GM12878 (cell line): ENCODE data around the gene SMARCAL1.

Source experiments
- ASH2L ChIP-seq: fragments of 300-600, 200-600 bp; sonication (generic); IDR thresholded peaks from 2 replicates; pipeline ENCODE4 v1.6.1; 2017; ENCODE audit warnings: low read depth, mild to moderate bottlenecking, borderline replicate concordance
- CBFB ChIP-seq: IDR thresholded peaks from 2 replicates; pipeline ENCODE4 v1.6.1; 2016; ENCODE audit warnings: antibody characterized with exemption, low read depth
- CTCF ChIP-seq, 3 experiments: IDR thresholded peaks in 2 of 3; conservative IDR thresholded peaks in 1 of 3; 2 replicates each; pipeline ENCODE4 v1.5.1; 2011; ENCODE audit warnings: low read depth in 3 of 3, low read length in 3 of 3, mild to moderate bottlenecking in 3 of 3, control low read depth in 2 of 3, moderate library complexity in 2 of 3, inconsistent platforms in 1 of 3, mixed read lengths in 1 of 3; ENCODE audit not compliant: control insufficient read depth in 2 of 3, insufficient read depth in 1 of 3; ENCODE audit errors: extremely low read depth in 1 of 3
- EP300 ChIP-seq, 2 experiments: fragments of 150-350 bp in 1 of 2; IDR thresholded peaks; 2 replicates each; pipeline ENCODE4 v1.6.1; 2011 to 2012; ENCODE audit warnings: low read depth in 2 of 2, low read length in 2 of 2, borderline replicate concordance in 1 of 2, improper control_type of control experiment in 1 of 2, inconsistent platforms in 1 of 2; ENCODE audit not compliant: control insufficient read depth in 1 of 2
- MAX ChIP-seq: IDR thresholded peaks from 2 replicates; pipeline ENCODE4 v1.6.1; 2012; ENCODE audit warnings: low read depth, low read length, improper control_type of control experiment
- NFYA ChIP-seq: IDR thresholded peaks from 2 replicates; pipeline ENCODE4 v1.6.1; 2011; ENCODE audit warnings: low read depth, mild to moderate bottlenecking, low read length, improper control_type of control experiment, borderline replicate concordance
- NR2C2 ChIP-seq: IDR thresholded peaks from 2 replicates; pipeline ENCODE4 v1.6.1; 2011; ENCODE audit warnings: borderline replicate concordance, low read depth; ENCODE audit not compliant: control insufficient read depth, insufficient read length
- PAX5 ChIP-seq: IDR thresholded peaks from 2 replicates; pipeline ENCODE4 v1.6.1; 2011; ENCODE audit warnings: low read depth, low read length, borderline replicate concordance
- PKNOX1 ChIP-seq: fragments of 450-650 bp; IDR thresholded peaks from 2 replicates; pipeline ENCODE4 v1.6.1; 2016; ENCODE audit warnings: mild to moderate bottlenecking
- POLR2A ChIP-seq: IDR thresholded peaks from 2 replicates; pipeline ENCODE4 v1.6.1; 2011; ENCODE audit warnings: low read depth, mild to moderate bottlenecking, low read length
- RELA ChIP-seq: fragments of 450-650 bp; IDR thresholded peaks from 2 replicates; pipeline ENCODE4 v1.8.0; 2014; ENCODE audit warnings: borderline replicate concordance; ENCODE audit not compliant: partially characterized antibody
- REST ChIP-seq: IDR thresholded peaks from 2 replicates; pipeline ENCODE4 v1.6.1; 2012; ENCODE audit warnings: mild to moderate bottlenecking, low read depth, low read length

GRCh38 chr2:216428618-216429350 is 16.5 kb downstream of the SMARCAL1 start:
- TF ChIP-seq EP300 (IDR thresholded peaks at IDR 0.05; ENCODE audit: borderline replicate concordance in 1 of 2, control insufficient read depth in 1 of 2, low read depth in 2 of 2, low read length in 2 of 2), result no peak
- no peak for TF ChIP-seq PAX5
- no peak for TF ChIP-seq RELA
- TF ChIP-seq MAX, result no peak
- TF ChIP-seq PKNOX1, result no peak
- no peak for TF ChIP-seq CBFB
- no peak for TF ChIP-seq REST
- no peak for TF ChIP-seq POLR2A
- TF ChIP-seq ASH2L, result no peak
- no peak for TF ChIP-seq NFYA
- TF ChIP-seq NR2C2, result no peak
- no peak for TF ChIP-seq CTCF (IDR thresholded peaks at IDR 0.05 in 2 of 3, conservative IDR thresholded peaks at IDR 0.05 in 1 of 3; ENCODE audit: control insufficient read depth in 2 of 3, extremely low read depth in 1 of 3, insufficient read depth in 1 of 3, low read depth in 3 of 3, low read length in 3 of 3)
